ENCODE measurements around the gene HELB.

DNA sequence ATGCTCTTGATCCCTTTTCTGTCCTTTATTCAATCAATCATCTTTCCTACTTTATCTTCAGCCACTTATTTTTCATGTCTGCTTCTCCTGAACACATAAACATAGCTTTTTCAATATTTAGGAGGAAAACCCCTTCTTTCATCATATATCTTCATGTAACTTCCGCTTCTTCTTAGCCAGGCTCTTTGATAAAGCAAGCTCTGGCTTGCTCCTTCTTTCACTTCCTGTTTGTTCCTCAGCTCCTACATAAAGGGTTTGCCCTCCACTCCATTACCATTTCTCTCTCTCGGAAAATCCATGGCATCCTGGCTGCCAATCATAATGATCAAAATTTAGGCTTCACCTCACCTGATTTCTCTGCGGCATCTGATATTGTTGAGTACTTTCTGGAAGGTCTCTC, 33.7 kb upstream of the HELB start:
- TF ChIP-seq, protein P1, sequence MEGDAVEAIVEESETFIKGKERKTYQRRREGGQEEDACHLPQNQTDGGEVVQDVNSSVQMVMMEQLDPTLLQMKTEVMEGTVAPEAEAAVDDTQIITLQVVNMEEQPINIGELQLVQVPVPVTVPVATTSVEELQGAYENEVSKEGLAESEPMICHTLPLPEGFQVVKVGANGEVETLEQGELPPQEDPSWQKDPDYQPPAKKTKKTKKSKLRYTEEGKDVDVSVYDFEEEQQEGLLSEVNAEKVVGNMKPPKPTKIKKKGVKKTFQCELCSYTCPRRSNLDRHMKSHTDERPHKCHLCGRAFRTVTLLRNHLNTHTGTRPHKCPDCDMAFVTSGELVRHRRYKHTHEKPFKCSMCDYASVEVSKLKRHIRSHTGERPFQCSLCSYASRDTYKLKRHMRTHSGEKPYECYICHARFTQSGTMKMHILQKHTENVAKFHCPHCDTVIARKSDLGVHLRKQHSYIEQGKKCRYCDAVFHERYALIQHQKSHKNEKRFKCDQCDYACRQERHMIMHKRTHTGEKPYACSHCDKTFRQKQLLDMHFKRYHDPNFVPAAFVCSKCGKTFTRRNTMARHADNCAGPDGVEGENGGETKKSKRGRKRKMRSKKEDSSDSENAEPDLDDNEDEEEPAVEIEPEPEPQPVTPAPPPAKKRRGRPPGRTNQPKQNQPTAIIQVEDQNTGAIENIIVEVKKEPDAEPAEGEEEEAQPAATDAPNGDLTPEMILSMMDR (conservative IDR thresholded peaks at IDR 0.05; ENCODE audit: low read depth, low read length): no peak
- TF ChIP-seq POLR2A (IDR thresholded peaks at IDR 0.05; ENCODE audit: low read depth, low read length) (no peak), SMC3 (IDR thresholded peaks at IDR 0.05; ENCODE audit: low read depth, low read length) (no peak), MAZ (IDR thresholded peaks at IDR 0.05; ENCODE audit: borderline replicate concordance, low read depth, low read length) (no peak), NFE2L2 (IDR thresholded peaks at IDR 0.05; ENCODE audit: low read depth, low read length) (no peak), BHLHE40 (IDR thresholded peaks at IDR 0.05; ENCODE audit: low read depth, low read length) (no peak), FOS (IDR thresholded peaks at IDR 0.05; ENCODE audit: low read depth, low read length) (no peak)
- TF ChIP-seq, protein P2, sequence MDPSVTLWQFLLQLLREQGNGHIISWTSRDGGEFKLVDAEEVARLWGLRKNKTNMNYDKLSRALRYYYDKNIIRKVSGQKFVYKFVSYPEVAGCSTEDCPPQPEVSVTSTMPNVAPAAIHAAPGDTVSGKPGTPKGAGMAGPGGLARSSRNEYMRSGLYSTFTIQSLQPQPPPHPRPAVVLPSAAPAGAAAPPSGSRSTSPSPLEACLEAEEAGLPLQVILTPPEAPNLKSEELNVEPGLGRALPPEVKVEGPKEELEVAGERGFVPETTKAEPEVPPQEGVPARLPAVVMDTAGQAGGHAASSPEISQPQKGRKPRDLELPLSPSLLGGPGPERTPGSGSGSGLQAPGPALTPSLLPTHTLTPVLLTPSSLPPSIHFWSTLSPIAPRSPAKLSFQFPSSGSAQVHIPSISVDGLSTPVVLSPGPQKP (IDR thresholded peaks at IDR 0.05; ENCODE audit: borderline replicate concordance, low read depth, low read length): no peak
